ENCODE measurements around the gene ARG2.

The ARG2 gene

GRCh38 chr14:67638642-67639041, 18.9 kb downstream of the ARG2 start:
- DNase-seq (ENCODE audit: low spot score): no peak

GRCh38 chr14:67641480-67641879, 21.8 kb downstream of the ARG2 start:
- DNase-seq (ENCODE audit: low spot score): no peak

- no peak for DNase-seq (ENCODE audit: low spot score)
These were observed 22.4 kb downstream of the ARG2 start for GRCh38 chr14:67641902-67642749.

- DNase-seq (ENCODE audit: low spot score): no peak
These were observed 24.0 kb downstream of the ARG2 start for GRCh38 chr14:67643713-67644112.

GRCh38 chr14:67644428-67644827, 24.7 kb downstream of the ARG2 start:
- no peak for DNase-seq (ENCODE audit: low spot score)

- no peak for DNase-seq (ENCODE audit: low spot score)
These were observed 25.7 kb downstream of the ARG2 start for GRCh38 chr14:67645414-67645813.

GRCh38 chr14:67646131-67646530, 26.4 kb downstream of the ARG2 start:
- DNase-seq (ENCODE audit: low spot score): no peak

GRCh38 chr14:67650151-67650550, 30.4 kb downstream of the ARG2 start:
- no peak for DNase-seq (ENCODE audit: low spot score)

GRCh38 chr14:67650694-67651093, 31.0 kb downstream of the ARG2 start:
- DNase-seq (ENCODE audit: low spot score): no peak

GRCh38 chr14:67652189-67652588, 32.5 kb downstream of the ARG2 start:
- no peak for DNase-seq (ENCODE audit: low spot score)

GRCh38 chr14:67653651-67654280, 34.0 kb downstream of the ARG2 start:
- no peak for DNase-seq (ENCODE audit: low spot score)

- DNase-seq (ENCODE audit: low spot score): no peak
These were observed 43.9 kb downstream of the ARG2 start for GRCh38 chr14:67663633-67664032.

GRCh38 chr14:67665868-67666267, 46.1 kb downstream of the ARG2 start:
- DNase-seq (ENCODE audit: low spot score): peak; percentile 41

GRCh38 chr14:67666750-67667449, 47.2 kb downstream of the ARG2 start:
- peak; percentile 80 for DNase-seq (ENCODE audit: low spot score)

GRCh38 chr14:67668559-67668958, 48.8 kb downstream of the ARG2 start:
- DNase-seq (ENCODE audit: low spot score): no peak

- no peak for DNase-seq (ENCODE audit: low spot score)
These were observed 53.7 kb downstream of the ARG2 start for GRCh38 chr14:67673451-67673850.

- DNase-seq (ENCODE audit: low spot score): peak; percentile 67
These were observed 54.4 kb downstream of the ARG2 start for GRCh38 chr14:67674139-67674479.

GRCh38 chr14:67674480-67675218, 54.9 kb downstream of the ARG2 start, which contains the start of gene VTI1B:
Gene VTI1B (minus strand): TSS chr14:67674632. CDS start chr14:67674489, 143 bp downstream.
- peak; percentile 80 for DNase-seq (ENCODE audit: low spot score)

GRCh38 chr14:67675219-67675582, 55.5 kb downstream of the ARG2 start:
- no peak for DNase-seq (ENCODE audit: low spot score)

- DNase-seq (ENCODE audit: low spot score): peak; percentile 47
These were observed 59.3 kb downstream of the ARG2 start for GRCh38 chr14:67679006-67679405.

GRCh38 chr14:67680121-67680602, 60.4 kb downstream of the ARG2 start:
- peak; percentile 92 for DNase-seq (ENCODE audit: low spot score)

- DNase-seq (ENCODE audit: low spot score): peak; percentile 76
These were observed 61.2 kb downstream of the ARG2 start for GRCh38 chr14:67680941-67681340.

Data from hematopoietic multipotent progenitor cell treated with erythropoietin and hydrocortisone succinate and interleukin-3 and kit ligand, for 15 days (in vitro differentiated cells).